ENCODE results near the gene PSMD1.

PSMD1 gene

GRCh38 chr2:231207734-231208133 is 151.1 kb downstream of the PSMD1 start:
- no peak for TF ChIP-seq CTCF (IDR thresholded peaks at IDR 0.05; ENCODE audit: low read depth, low read length)
- no peak for DNase-seq
- no peaks in the 10 kb centered on the region for H3K9me3 ChIP-seq
- peaks cover 37% of the 10 kb centered on the region for H3K36me3 ChIP-seq
- H3K27me3 ChIP-seq = no peaks in the 10 kb centered on the region
- H3K4me1 ChIP-seq = no peaks in the 10 kb centered on the region
- no peak overlapping the region for H3K4me3 ChIP-seq (ENCODE audit: low read depth, low read length)

- Histone ChIP-seq H3K4me1 (no peaks in the 10 kb centered on the region), H3K27me3 (no peaks in the 10 kb centered on the region), H3K9me3 (no peaks in the 10 kb centered on the region), H3K36me3 (peaks cover 35% of the 10 kb centered on the region), H3K4me3 (ENCODE audit: low read depth, low read length) (no peak overlapping the region)
- no peak for DNase-seq
- no peak for TF ChIP-seq CTCF (IDR thresholded peaks at IDR 0.05; ENCODE audit: low read depth, low read length)
Observed at GRCh38 chr2:231210782-231211181, 154.1 kb downstream of the PSMD1 start.

GRCh38 chr2:231211486-231211885 is 154.8 kb downstream of the PSMD1 start:
- no peak for TF ChIP-seq CTCF (IDR thresholded peaks at IDR 0.05; ENCODE audit: low read depth, low read length)
- Histone ChIP-seq H3K4me1 (no peaks in the 10 kb centered on the region), H3K9me3 (no peaks in the 10 kb centered on the region), H3K4me3 (ENCODE audit: low read depth, low read length) (no peak overlapping the region), H3K27me3 (no peaks in the 10 kb centered on the region), H3K36me3 (peaks cover 31% of the 10 kb centered on the region)
- no peak for DNase-seq

GRCh38 chr2:231212329-231212845 is 155.7 kb downstream of the PSMD1 start:
- DNase-seq = no peak
- peaks cover 28% of the 10 kb centered on the region for H3K36me3 ChIP-seq
- no peaks in the 10 kb centered on the region for H3K27me3 ChIP-seq
- no peaks in the 10 kb centered on the region for H3K9me3 ChIP-seq
- no peak for TF ChIP-seq CTCF (IDR thresholded peaks at IDR 0.05; ENCODE audit: low read depth, low read length)
- H3K4me1 ChIP-seq = no peaks in the 10 kb centered on the region
- no peak overlapping the region for H3K4me3 ChIP-seq (ENCODE audit: low read depth, low read length)

GRCh38 chr2:231213931-231214642 is 157.4 kb downstream of the PSMD1 start:
- no peak for DNase-seq
- no peaks in the 10 kb centered on the region for H3K27me3 ChIP-seq
- H3K9me3 ChIP-seq = no peaks in the 10 kb centered on the region
- no peak for TF ChIP-seq CTCF (IDR thresholded peaks at IDR 0.05; ENCODE audit: low read depth, low read length)
- H3K4me1 ChIP-seq = no peaks in the 10 kb centered on the region
- peaks cover 24% of the 10 kb centered on the region for H3K36me3 ChIP-seq
- no peak overlapping the region for H3K4me3 ChIP-seq (ENCODE audit: low read depth, low read length)

- Histone ChIP-seq H3K4me3 (ENCODE audit: low read depth, low read length) (no peak overlapping the region), H3K4me1 (no peaks in the 10 kb centered on the region), H3K9me3 (no peaks in the 10 kb centered on the region), H3K27me3 (no peaks in the 10 kb centered on the region), H3K36me3 (peaks cover 20% of the 10 kb centered on the region)
- no peak for TF ChIP-seq CTCF (IDR thresholded peaks at IDR 0.05; ENCODE audit: low read depth, low read length)
- DNase-seq = no peak
Observed at GRCh38 chr2:231218366-231218765, 161.7 kb downstream of the PSMD1 start.
